ENCODE data around the gene PDCD1LG2.

- TF ChIP-seq, protein P1, sequence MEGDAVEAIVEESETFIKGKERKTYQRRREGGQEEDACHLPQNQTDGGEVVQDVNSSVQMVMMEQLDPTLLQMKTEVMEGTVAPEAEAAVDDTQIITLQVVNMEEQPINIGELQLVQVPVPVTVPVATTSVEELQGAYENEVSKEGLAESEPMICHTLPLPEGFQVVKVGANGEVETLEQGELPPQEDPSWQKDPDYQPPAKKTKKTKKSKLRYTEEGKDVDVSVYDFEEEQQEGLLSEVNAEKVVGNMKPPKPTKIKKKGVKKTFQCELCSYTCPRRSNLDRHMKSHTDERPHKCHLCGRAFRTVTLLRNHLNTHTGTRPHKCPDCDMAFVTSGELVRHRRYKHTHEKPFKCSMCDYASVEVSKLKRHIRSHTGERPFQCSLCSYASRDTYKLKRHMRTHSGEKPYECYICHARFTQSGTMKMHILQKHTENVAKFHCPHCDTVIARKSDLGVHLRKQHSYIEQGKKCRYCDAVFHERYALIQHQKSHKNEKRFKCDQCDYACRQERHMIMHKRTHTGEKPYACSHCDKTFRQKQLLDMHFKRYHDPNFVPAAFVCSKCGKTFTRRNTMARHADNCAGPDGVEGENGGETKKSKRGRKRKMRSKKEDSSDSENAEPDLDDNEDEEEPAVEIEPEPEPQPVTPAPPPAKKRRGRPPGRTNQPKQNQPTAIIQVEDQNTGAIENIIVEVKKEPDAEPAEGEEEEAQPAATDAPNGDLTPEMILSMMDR (IDR thresholded peaks at IDR 0.05; ENCODE audit: low read depth, low read length, poor library complexity, severe bottlenecking) = no peak
- TF ChIP-seq EZH2phosphoT487 (IDR thresholded peaks at IDR 0.05; ENCODE audit: borderline replicate concordance, low read length) = no peak
These were observed 28.9 kb upstream of the PDCD1LG2 start for GRCh38 chr9:5481322-5482040.
